HG03159 (cell line): ENCODE measurements around the gene IZUMO1R.
A peak's percentile ranks its signal among the peaks of the same experiment; 100 is the strongest.
"Not testable (repeated sequence)": the region's sequence is repeated elsewhere in the genome, so short reads cannot be mapped to it uniquely, and the experiment has no call there.

Experiments used
- ATAC-seq: cut with Tn5 transposase; IDR thresholded peaks from one replicate; pipeline ENCODE4 v1.9.1; 2021; ENCODE audit warnings: mild to moderate bottlenecking, moderate library complexity; ENCODE audit not compliant: unreplicated experiment

Gene IZUMO1R

GRCh38 chr11:94322501-94322900, 18.1 kb downstream of the IZUMO1R start:
- no peak for ATAC-seq

DNA sequence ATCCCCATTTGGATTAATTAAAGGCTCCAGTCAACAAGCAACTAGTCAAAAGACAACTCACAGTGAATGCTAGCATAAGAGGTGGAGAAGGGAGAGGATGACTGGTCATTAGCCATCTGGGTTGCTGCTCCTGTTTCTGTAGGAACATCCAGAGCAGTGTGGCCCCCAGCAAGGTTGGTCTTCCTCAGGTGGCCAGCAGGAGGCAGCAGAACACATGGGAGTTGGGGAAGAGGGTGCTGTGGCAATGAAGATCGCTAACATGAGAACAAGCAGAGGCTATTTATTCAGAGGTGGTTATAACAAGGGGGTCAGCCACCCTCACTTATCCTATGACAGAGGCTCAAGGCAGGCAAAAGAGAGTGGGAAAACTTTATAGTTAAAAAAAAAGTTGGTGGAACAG, 21.3 kb downstream of the IZUMO1R start:
- ATAC-seq = peak; percentile 93

- no peak for ATAC-seq
Measured at GRCh38 chr11:94326947-94327346, 22.6 kb downstream of the IZUMO1R start.

GRCh38 chr11:94328587-94329080, 24.3 kb downstream of the IZUMO1R start:
- ATAC-seq = no peak

DNA sequence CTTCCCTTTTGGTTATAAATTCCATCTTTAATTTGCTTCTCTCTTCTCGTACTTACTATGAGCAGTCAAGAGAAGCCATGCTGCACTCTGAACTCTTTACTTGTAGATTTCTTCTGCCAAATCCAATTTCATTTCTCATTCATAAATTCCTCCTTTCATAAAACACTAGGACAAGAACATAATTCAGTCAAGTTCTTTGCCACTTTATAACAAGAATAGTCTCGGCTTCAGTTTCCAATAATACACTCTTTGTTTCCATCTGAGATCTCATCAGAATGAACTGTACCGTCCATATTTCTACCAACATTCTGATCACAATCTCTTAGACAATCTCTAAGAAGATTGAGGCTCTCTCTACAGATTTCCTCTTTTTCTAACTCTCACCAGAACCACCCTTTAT, 25.1 kb downstream of the IZUMO1R start:
- no peak for ATAC-seq

DNA sequence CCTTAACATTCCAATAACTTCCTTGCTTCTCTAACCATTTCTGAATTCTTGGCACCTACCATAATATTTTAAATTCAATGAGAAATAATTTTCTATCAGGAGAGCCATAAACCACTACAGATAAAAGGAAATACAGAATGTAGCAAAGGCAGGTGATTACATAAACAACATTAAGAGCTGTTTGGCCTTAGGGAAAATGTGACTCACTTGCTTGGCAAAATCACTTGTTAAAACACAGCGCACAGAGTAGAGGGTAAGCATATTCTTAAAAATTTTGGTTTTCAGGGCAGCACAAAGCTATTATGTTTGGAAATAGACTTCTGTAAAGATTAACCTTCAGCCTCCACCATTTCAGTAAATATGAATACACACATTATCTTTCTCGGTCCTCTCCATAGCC, 26.4 kb downstream of the IZUMO1R start:
- no peak for ATAC-seq

DNA sequence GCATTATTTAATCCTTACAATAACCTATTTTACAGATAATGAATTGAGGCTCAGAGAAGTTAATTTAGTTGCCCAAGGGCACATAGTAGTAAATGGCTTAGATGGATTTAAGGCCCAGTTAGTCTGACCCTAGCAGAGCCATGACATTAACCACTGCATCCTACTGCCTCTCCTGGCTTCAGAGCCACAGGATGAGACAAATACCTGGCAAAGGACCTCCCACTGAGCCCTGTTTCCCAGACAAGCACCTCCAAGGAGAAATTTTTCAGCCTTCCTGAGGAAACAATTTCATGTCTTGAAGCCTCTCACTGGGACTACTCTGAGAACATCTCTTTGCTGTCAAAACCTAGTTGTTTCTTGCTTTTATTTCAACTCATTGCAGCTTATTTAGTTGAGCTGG, 28.4 kb downstream of the IZUMO1R start:
- ATAC-seq = no peak

- no peak for ATAC-seq
Measured at GRCh38 chr11:94336033-94336432, 31.7 kb downstream of the IZUMO1R start.

DNA sequence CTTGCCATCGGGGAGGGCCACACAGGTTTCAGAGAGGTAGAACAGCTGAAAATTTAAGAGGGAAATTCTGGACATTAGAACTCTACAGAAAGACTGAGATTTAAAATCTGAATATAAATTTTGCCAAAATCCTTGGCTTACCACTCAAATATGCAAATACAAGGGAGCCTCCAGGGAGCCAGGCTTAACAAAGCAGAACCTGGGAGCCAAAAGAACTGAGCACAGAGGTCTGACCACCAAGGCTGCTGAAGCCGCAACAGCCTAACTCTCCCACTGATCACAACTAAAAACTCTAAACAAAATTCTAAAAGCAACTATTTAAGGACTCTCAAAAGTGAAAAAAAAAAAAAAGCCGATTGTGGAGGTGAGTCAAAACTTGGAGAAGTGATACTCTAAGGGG, 34.3 kb downstream of the IZUMO1R start:
- no peak for ATAC-seq

GRCh38 chr11:94342250-94342649, 37.9 kb downstream of the IZUMO1R start:
- no peak for ATAC-seq

DNA sequence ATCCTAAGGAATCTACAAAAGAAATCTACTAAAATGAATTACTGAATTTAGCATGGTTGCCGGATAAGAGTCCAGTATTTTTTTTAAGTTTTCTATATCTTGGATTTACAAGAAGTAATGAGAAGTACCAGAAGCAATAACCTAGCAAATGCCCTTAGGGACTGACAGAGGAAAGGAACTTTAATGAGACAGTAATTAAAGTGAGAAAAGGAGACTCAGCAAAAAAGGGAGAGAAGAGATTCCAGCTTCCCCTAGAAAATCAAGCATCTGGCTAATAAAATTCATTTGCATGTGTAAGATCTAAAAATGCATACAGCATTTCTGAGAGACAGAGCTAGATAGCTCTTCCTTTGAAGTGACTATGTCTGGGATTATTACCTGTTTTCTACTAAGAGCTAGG, 39.1 kb downstream of the IZUMO1R start:
- ATAC-seq = no peak

- ATAC-seq = not testable (repeated sequence)
Measured at GRCh38 chr11:94346311-94346710, 41.9 kb downstream of the IZUMO1R start.

GRCh38 chr11:94350850-94351563, 46.6 kb downstream of the IZUMO1R start:
- ATAC-seq = not testable (repeated sequence)
